ENCODE results near the gene LPP.

The LPP gene

GRCh38 chr3:188367678-188368077 lies 213.7 kb downstream of the LPP start:
- TF ChIP-seq, protein P1, sequence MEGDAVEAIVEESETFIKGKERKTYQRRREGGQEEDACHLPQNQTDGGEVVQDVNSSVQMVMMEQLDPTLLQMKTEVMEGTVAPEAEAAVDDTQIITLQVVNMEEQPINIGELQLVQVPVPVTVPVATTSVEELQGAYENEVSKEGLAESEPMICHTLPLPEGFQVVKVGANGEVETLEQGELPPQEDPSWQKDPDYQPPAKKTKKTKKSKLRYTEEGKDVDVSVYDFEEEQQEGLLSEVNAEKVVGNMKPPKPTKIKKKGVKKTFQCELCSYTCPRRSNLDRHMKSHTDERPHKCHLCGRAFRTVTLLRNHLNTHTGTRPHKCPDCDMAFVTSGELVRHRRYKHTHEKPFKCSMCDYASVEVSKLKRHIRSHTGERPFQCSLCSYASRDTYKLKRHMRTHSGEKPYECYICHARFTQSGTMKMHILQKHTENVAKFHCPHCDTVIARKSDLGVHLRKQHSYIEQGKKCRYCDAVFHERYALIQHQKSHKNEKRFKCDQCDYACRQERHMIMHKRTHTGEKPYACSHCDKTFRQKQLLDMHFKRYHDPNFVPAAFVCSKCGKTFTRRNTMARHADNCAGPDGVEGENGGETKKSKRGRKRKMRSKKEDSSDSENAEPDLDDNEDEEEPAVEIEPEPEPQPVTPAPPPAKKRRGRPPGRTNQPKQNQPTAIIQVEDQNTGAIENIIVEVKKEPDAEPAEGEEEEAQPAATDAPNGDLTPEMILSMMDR (IDR thresholded peaks at IDR 0.05; ENCODE audit: control insufficient read depth, insufficient read depth, low read depth, low read length, missing control alignments): no peak
- DNase-seq (ENCODE audit: low read depth): no peak
- no peak overlapping the region for H3K4me3 ChIP-seq (ENCODE audit: control insufficient read depth, low read depth, low read length)

DNA sequence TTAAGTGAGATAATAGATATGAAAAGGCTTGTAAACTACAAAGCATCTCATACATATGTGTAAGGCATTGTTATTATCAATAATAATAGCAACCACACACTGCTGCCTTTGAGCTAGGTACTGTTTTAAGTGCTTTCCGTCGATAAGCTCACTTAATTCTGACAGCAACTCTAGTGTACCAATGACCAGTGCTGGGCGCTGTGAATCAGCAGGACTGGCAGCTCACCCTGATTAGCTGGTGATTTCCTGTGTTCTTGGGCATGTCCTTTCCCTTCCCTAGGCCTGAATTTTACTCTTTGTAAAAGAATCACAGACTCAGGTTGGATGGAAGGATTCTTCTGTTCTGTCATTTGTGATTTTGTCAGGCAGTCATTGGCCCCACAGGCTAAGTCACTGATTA lies 215.6 kb downstream of the LPP start:
- H3K4me3 ChIP-seq (ENCODE audit: control insufficient read depth, low read depth, low read length): no peak overlapping the region

GRCh38 chr3:188370081-188370830 lies 216.3 kb downstream of the LPP start:
- DNase-seq (ENCODE audit: low read depth): no peak
- H3K4me3 ChIP-seq (ENCODE audit: control insufficient read depth, low read depth, low read length): no peak overlapping the region
- TF ChIP-seq, protein P1 (IDR thresholded peaks at IDR 0.05; ENCODE audit: control insufficient read depth, insufficient read depth, low read depth, low read length, missing control alignments): no peak

More for the DNA sequence above, 215.6 kb downstream of the LPP start:
- no peak for DNase-seq (ENCODE audit: low read depth)
- TF ChIP-seq, protein P1 (IDR thresholded peaks at IDR 0.05; ENCODE audit: control insufficient read depth, insufficient read depth, low read depth, low read length, missing control alignments): no peak

DNA sequence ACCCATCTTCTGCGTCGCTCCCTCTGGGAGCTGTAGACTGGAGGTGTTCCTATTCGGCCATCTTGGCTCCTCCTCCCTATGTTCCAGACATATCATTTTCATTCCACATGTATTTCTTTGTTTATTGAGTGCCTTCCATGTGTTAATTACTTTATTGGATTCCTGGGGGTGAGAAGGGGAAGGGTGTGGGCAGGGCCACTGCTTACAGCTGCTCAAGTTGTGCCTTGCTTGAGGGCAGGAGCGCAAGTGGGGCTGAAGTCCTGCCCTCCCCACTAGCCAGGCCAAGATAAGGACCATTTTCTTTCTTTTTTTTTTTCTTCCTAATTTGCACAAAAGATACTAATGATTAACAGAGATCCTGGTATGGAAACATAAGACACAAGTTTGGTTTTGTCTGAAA lies 224.8 kb downstream of the LPP start:
- H3K4me3 ChIP-seq (ENCODE audit: control insufficient read depth, low read depth, low read length): no peak overlapping the region
- TF ChIP-seq, protein P1 (IDR thresholded peaks at IDR 0.05; ENCODE audit: control insufficient read depth, insufficient read depth, low read depth, low read length, missing control alignments): no peak
- no peak for DNase-seq (ENCODE audit: low read depth)

DNA sequence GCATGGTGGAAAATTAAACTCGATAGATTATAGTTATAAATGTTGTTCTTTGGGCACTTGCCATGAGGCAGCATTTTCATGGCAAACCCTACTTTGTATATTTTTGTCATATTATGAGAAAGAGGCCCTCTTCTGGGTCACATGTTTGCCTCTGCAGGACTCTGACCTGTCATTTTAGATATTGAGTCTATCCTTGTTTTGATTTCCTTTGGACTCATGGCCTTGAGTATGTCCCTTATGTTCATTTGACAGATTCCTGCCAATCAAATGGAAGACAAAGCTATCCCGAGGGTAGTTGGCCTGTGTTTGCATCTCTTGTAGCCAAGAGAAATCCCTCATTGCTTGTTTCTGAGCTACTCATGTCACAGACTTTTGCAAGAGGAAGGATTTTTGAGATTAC lies 226.3 kb downstream of the LPP start:
- TF ChIP-seq, protein P1 (IDR thresholded peaks at IDR 0.05; ENCODE audit: control insufficient read depth, insufficient read depth, low read depth, low read length, missing control alignments): no peak
- no peak overlapping the region for H3K4me3 ChIP-seq (ENCODE audit: control insufficient read depth, low read depth, low read length)
- DNase-seq (ENCODE audit: low read depth): no peak

- TF ChIP-seq, protein P1 (IDR thresholded peaks at IDR 0.05; ENCODE audit: control insufficient read depth, insufficient read depth, low read depth, low read length, missing control alignments): no peak
- H3K4me3 ChIP-seq (ENCODE audit: control insufficient read depth, low read depth, low read length): no peak overlapping the region
- no peak for DNase-seq (ENCODE audit: low read depth)
These were observed 226.8 kb downstream of the LPP start for GRCh38 chr3:188380722-188381121.

All from AG09309 (cell line).